KBM-7 (cell line): Measurements from ENCODE around the gene CHD3.

Experiments used
- DNase-seq: peaks from one replicate; pipeline ENCODE4 v3.0.0-alpha.2; 2015
- in situ Hi-C: fragments of 300-500 bp; cut with MboI; formaldehyde crosslinking; loops from 2 replicates; pipeline ENCODE4 v1.14.3; 2020; ENCODE audit warnings: low sequenced_read_pairs, low pct_unique_long_range_greater_than_20kb, mixed read lengths

The CHD3 gene

DNA sequence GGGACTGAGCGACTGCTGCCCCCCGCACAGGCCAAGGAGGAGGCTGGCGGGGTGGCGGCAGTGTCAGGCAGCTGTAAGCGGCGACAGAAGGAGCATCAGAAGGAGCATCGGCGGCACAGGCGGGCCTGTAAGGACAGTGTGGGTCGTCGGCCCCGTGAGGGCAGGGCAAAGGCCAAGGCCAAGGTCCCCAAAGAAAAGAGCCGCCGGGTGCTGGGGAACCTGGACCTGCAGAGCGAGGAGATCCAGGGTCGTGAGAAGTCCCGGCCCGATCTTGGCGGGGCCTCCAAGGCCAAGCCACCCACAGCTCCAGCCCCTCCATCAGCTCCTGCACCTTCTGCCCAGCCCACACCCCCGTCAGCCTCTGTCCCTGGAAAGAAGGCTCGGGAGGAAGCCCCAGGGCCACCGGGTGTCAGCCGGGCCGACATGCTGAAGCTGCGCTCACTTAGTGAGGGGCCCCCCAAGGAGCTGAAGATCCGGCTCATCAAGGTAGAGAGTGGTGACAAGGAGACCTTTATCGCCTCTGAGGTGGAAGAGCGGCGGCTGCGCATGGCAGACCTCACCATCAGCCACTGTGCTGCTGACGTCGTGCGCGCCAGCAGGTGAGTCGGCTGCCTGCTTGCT is 39.3 kb upstream of the CHD3 start:
- DNase-seq = no peak
- in situ Hi-C loops = no loop called here

DNA sequence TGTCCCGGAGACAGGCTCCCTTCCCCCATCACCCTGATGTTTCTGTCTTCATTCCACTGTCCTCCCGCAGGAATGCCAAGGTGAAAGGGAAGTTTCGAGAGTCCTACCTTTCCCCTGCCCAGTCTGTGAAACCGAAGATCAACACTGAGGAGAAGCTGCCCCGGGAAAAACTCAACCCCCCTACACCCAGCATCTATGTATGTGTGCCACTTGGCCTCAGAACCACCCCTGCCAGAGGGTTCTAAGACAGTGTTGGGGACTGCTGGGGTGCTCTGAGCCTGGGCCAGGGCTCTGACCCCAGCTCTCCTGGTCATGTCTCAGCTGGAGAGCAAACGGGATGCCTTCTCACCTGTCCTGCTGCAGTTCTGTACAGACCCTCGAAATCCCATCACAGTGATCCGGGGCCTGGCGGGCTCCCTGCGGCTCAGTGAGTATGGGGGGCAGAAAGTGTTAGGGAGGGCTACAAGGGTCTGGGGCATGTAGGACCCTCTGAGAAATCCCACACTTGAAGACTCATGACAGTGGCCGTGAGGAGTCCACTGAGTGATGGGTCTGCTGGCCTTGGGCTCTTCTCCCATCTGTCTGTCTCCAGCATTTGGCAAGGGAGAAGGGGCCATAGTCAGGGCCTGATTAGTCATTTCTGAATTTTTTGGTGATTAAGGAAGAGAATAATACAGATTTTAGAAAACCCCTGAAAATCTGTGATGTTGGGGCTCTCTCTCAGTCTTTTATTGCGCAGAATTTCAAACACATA is 38.7 kb upstream of the CHD3 start:
- in situ Hi-C loops = no loop called here

DNA sequence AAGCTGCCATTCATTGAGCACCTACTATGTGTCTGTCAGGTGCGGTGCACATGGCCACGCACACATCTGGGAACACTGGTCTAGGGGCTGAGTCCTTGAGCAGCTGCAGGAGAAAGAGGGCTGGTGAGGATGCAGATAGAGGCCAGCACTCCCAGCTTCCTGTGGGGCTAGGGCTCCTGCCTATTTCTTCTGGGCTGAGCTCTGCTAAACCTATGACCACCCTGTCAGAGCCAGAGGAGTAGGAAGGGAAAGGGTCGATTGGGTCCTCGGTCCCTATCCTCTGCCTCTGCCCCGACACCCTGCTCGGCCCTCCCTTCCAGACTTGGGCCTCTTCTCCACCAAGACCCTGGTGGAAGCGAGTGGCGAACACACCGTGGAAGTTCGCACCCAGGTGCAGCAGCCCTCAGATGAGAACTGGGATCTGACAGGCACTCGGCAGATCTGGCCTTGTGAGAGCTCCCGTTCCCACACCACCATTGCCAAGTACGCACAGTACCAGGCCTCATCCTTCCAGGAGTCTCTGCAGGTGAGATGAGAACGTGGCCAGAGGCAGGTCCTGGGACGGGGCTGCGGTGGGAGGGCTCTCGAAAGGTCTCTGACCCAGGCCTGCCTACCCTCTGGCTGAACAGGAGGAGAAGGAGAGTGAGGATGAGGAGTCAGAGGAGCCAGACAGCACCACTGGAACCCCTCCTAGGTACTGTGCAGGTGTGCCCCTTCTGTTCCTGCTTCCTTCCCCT is 37.7 kb upstream of the CHD3 start:
- in situ Hi-C loops = no loop called here
- no peak for DNase-seq

More for the DNA sequence above, 38.7 kb upstream of the CHD3 start:
- DNase-seq = no peak

DNA sequence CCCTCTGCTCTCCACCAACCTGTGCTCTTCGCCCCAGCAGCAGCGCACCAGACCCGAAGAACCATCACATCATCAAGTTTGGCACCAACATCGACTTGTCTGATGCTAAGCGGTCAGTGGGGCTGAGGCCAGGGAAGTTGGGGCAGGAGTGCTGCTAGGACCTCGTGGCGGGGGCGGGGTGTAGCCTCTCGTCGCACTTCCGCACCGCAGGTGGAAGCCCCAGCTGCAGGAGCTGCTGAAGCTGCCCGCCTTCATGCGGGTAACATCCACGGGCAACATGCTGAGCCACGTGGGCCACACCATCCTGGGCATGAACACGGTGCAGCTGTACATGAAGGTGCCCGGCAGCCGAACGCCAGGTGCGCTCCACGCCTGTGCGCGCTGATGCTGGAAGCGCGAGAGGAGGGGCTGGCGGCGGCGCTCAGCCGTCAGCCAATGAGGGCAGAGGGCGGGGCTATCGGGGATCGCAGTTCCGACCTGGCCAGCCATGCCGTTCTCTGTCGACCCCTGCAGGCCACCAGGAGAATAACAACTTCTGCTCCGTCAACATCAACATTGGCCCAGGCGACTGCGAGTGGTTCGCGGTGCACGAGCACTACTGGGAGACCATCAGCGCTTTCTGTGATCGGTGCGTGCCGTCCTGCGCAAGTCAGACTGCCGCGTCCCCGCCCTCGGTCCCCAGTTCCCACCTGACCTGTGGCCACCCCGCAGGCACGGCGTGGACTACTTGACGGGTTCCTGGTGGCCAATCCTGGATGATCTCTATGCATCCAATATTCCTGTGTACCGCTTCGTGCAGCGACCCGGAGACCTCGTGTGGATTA is 36.9 kb upstream of the CHD3 start:
- DNase-seq = peak; percentile 89
- in situ Hi-C loops = no loop called here

DNA sequence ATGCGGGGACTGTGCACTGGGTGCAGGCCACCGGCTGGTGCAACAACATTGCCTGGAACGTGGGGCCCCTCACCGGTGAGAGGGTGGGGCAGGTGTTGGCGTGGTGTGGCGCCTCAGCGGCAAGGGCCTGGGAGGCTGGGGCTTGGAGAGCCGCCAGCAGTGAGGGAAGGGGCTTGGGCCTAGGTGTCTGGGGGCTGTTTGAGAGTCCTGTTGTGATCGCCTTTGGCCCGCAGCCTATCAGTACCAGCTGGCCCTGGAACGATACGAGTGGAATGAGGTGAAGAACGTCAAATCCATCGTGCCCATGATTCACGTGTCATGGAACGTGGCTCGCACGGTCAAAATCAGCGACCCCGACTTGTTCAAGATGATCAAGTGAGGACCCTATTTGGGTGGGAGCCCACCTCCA is 36.3 kb upstream of the CHD3 start:
- in situ Hi-C loops = no loop called here
- no peak for DNase-seq

DNA sequence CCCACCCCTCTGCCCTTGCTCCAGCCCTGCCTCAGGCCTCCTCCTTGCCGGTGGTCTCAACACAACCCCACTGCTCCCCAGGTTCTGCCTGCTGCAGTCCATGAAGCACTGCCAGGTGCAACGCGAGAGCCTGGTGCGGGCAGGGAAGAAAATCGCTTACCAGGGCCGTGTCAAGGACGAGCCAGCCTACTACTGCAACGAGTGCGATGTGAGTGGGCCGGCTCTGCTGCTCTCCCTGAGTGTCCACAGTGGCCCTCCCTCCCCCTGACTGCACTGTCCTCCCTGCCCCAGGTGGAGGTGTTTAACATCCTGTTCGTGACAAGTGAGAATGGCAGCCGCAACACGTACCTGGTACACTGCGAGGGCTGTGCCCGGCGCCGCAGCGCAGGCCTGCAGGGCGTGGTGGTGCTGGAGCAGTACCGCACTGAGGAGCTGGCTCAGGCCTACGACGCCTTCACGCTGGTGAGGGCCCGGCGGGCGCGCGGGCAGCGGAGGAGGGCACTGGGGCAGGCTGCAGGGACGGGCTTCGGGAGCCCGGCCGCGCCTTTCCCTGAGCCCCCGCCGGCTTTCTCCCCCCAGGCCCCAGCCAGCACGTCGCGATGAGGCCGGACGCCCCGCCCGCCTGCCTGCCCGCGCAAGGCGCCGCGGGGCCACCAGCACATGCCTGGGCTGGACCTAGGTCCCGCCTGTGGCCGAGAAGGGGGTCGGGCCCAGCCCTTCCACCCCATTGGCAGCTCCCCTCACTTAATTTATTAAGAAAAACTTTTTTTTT is 35.5 kb upstream of the CHD3 start:
- DNase-seq = no peak
- in situ Hi-C loops = no loop called here

DNA sequence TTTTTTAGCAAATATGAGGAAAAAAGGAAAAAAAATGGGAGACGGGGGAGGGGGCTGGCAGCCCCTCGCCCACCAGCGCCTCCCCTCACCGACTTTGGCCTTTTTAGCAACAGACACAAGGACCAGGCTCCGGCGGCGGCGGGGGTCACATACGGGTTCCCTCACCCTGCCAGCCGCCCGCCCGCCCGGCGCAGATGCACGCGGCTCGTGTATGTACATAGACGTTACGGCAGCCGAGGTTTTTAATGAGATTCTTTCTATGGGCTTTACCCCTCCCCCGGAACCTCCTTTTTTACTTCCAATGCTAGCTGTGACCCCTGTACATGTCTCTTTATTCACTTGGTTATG is 34.9 kb upstream of the CHD3 start:
- no peak for DNase-seq
- in situ Hi-C loops = no loop called here

DNA sequence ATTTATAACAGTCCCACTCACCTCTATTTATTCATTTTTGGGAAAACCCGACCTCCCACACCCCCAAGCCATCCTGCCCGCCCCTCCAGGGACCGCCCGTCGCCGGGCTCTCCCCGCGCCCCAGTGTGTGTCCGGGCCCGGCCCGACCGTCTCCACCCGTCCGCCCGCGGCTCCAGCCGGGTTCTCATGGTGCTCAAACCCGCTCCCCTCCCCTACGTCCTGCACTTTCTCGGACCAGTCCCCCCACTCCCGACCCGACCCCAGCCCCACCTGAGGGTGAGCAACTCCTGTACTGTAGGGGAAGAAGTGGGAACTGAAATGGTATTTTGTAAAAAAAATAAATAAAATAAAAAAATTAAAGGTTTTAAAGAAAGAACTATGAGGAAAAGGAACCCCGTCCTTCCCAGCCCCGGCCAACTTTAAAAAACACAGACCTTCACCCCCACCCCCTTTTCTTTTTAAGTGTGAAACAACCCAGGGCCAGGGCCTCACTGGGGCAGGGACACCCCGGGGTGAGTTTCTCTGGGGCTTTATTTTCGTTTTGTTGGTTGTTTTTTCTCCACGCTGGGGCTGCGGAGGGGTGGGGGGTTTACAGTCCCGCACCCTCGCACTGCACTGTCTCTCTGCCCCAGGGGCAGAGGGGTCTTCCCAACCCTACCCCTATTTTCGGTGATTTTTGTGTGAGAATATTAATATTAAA is 34.4 kb upstream of the CHD3 start:
- in situ Hi-C loops = no loop called here
- no peak for DNase-seq

DNA sequence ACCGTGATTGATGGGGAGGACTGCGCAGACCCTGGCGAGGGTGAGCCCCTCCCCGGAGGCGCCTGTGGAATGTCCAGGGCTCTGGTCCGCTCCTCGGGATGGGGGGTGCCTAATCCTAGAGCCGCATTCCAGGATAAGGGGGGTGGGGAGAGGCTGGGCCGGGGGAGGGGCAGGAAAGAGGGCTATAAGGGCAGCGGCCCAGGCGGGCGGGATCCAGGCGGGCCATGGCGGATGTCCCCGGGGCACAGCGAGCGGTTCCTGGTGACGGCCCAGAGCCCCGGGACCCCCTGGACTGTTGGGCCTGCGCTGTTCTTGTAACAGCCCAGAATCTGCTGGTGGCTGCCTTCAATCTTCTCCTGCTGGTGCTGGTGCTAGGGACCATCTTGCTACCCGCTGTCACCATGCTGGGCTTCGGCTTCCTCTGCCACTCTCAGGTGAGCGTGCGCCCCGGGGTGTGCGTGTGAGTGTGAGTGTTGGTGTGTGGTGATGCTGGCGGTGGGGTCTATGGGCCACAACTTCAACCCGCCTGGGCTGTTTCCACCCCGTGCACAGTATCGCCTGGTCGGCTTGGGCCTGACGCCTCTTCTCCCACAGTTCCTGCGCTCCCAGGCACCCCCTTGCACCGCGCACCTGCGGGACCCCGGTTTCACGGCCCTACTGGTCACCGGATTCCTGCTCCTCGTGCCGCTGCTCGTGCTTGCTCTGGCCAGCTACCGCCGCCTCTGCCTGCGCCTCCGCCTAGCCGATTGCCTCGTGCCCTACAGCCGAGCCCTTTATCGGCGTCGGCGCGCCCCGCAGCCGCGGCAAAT is 33.5 kb upstream of the CHD3 start, which contains the start of gene TMEM88:
Gene TMEM88 (plus strand): TSS at position 216 of the 809 bp plus-strand sequence. CDS start 9 bp downstream, at position 225.
- no peak for DNase-seq
- in situ Hi-C loops = no loop called here

DNA sequence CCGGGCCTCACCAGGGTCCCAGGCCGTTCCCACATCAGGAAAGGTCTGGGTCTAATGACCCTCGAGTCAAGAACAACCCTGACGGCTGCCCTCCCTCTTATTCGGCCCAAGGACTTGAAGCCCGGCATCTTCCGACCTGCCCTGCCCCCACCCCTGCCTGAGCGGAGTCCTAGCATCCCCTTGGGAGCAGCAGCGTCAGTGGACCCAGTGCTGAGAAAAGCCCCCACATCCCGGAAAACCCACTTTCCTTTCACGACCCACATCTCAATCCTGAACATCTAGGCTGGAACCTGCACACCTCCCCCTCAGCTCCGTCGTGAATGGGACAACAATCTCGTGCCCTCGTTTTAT is 33.0 kb upstream of the CHD3 start:
- no peak for DNase-seq
- in situ Hi-C loops = no loop called here

DNA sequence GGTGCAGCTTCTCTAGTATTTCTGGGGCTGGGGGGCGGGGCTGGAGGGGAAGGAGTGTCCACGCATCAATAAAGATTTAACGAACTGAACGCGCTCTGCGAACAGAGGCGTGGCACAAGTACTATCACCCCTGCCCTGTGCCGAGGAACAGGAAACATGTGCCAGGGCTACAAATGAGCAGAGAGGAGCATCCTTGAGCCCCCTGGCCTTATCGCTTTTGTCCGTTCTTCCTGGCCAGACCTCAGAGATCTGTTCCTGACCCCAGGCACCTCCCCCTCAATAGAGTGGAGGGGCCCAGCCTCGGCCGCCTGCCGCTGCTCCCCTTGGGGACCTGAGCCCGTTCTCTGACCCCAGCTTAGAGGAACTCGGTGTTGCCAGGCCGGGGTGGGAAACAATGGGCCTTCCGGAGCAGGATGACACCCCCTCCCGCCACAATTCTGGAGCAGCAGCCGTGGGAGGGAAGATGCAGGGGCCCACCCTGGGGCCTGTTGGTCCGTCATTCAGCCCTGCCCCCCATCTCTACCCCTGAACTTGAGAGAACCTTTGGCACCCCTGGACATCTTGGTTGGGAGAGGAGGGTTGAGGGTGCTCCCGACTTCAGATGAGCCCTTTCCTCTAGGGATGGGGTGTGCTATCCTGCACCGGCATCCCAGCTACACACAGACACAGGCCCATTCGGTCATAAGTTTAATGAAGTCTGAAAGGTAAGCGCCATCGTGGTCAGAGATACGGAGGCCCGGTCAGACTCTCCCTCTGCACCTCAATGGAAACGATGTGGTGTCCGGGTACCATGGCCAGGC is 32.4 kb upstream of the CHD3 start:
- peak; percentile 74 for DNase-seq
- in situ Hi-C loops = no loop called here

DNA sequence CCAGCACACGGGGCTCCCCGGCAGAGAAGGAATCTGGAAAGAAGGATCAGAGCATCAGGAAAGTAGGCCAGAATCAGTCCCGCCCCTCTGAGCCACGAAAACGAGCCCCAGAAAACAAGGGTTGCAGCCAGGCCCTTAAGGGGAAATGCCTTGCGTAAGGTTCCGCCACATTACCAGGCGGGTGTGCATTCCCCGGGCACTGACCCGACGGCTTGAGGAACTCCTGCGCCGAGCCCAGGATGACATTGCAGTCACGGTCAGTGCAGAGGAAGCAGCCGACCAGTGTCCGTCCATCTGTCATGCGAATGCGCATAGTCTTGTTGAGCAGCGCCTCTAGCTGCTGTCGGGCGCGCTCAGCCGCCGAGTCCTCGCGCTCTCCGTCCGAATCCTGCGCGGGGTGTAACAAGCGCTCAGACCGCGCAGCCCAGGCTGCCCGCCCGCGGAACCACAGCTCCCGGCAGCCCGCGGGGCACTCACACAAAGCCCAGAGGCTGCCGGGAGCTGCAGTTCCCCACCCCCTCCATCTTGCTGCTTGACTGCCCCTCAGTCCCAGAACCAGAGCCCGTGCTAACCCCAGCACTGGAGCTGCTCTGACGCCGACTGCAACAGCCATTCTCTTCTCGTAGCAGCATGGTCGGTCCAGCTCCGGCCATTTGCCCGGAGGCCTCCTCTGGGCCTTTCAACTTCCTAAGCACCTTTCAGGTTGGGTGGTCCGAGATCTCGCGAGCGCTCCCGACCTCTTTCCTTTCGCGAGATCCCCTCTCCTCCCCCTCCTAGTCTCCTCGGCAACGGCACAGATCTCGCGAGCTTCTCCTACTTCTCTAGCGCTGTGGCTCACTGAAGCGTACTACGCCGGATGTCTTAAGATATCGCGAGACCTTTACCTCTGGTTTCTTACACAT is 31.5 kb upstream of the CHD3 start, which contains the start of gene NAA38:
Gene NAA38 (minus strand): TSS at position 749 of the 902 bp plus-strand sequence. CDS start 96 bp downstream, at position 653.
- peak; percentile 99 for DNase-seq
- in situ Hi-C loops = no loop called here

DNA sequence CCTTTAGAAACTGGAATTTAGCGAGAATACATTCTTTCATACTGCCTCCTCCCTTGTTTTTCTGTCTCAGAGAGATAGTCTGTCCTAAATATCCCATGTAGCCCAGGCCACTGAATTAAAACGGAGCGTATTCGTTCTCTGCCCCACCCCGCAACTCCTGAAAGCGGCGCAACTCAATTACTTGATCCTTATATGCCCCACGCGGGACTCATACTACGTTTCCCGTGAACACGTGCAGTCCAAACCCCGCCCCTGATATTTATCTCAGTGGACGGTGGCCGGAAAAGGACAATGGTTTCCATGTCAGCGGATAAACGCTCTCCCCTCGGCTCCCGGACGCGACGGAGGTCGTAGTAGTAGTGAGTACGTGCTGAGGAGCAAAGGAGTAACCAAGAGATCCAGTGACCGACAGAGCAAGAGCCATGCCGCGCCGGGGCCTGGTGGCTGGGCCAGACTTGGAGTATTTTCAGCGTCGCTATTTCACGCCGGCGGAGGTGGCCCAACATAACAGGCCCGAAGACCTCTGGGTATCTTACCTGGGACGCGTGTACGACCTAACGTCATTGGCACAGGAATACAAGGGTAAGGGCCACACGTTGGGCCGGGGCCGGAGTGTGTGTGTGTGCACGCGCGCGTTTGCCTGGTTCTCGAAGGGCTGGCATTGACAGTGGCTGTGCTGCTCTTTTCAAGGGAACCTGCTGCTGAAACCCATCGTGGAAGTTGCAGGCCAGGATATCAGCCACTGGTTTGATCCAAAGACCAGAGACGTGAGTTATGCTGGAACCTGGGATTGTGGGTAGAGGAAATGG is 30.7 kb upstream of the CHD3 start, which contains the start of gene CYB5D1:
Gene CYB5D1 (plus strand): TSS at position 291 of the 809 bp plus-strand sequence. CDS start 132 bp downstream, at position 423.
- peak; percentile 97 for DNase-seq
- in situ Hi-C loops = no loop called here

DNA sequence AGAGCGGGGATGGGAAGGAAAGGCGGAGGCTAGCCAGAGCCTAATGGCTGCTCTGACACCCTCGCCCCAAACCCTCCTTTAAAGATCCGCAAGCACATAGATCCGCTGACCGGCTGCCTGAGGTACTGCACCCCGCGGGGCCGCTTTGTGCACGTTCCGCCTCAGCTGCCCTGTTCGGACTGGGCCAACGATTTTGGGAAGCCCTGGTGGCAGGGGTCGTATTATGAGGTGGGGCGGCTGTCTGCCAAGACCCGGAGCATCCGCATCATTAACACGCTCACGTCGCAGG is 30.1 kb upstream of the CHD3 start:
- DNase-seq = peak; percentile 75
- in situ Hi-C loops = no loop called here

DNA sequence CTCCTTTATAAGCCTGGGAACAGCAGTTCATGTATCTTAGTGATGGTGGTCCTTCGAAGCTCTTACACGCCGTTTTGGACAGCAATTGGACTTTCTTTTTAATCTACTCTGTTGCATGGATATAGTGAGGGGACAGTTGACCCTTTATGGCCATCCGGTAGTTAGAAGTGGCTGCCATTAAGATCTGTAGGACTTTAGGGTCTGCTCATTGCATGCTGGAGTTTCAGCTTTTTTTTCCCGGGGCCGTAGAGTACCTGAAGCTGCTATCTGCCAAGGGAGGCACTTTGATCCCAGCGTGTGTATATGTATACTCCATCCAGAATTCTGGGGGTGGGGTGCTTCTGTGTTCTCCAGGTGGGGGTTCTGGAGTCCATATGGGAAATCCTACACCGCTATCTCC is 29.6 kb upstream of the CHD3 start:
- in situ Hi-C loops = no loop called here

More for the DNA sequence above, 29.6 kb upstream of the CHD3 start:
- no peak for DNase-seq
